ENCODE data around the gene PDK3.

- TF ChIP-seq, protein P1, sequence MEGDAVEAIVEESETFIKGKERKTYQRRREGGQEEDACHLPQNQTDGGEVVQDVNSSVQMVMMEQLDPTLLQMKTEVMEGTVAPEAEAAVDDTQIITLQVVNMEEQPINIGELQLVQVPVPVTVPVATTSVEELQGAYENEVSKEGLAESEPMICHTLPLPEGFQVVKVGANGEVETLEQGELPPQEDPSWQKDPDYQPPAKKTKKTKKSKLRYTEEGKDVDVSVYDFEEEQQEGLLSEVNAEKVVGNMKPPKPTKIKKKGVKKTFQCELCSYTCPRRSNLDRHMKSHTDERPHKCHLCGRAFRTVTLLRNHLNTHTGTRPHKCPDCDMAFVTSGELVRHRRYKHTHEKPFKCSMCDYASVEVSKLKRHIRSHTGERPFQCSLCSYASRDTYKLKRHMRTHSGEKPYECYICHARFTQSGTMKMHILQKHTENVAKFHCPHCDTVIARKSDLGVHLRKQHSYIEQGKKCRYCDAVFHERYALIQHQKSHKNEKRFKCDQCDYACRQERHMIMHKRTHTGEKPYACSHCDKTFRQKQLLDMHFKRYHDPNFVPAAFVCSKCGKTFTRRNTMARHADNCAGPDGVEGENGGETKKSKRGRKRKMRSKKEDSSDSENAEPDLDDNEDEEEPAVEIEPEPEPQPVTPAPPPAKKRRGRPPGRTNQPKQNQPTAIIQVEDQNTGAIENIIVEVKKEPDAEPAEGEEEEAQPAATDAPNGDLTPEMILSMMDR (optimal IDR thresholded peaks at IDR 0.05 in 1 of 3, IDR thresholded peaks at IDR 0.05 in 1 of 3, conservative IDR thresholded peaks at IDR 0.05 in 1 of 3; ENCODE audit: extremely low read depth in 1 of 3, insufficient read depth in 2 of 3, low read length in 3 of 3) = no peak
- TF ChIP-seq EZH2 (IDR thresholded peaks at IDR 0.05; ENCODE audit: low read length) = no peak
Observed at GRCh38 chrX:24528605-24529004, 63.5 kb downstream of the PDK3 start.
